Transverse colon (tissue), 3 donors: ENCODE results near the gene UCK1.

Source experiments
- EP300 ChIP-seq: sonication (generic); formaldehyde crosslinking; IDR thresholded peaks from one replicate; pipeline ENCODE4 v1.6.1; 2017; ENCODE audit warnings: antibody characterized with exemption, low read depth
- POLR2A ChIP-seq: fragments of 450-650 bp; IDR thresholded peaks from one replicate; pipeline ENCODE4 v1.6.1; 2016; ENCODE audit warnings: antibody characterized with exemption, mild to moderate bottlenecking, moderate library complexity
- POLR2AphosphoS5 ChIP-seq, 3 donors: sonication (generic); formaldehyde crosslinking; IDR thresholded peaks; one replicate each; pipeline ENCODE4 v1.6.1; 2016; ENCODE audit warnings: antibody characterized with exemption in 3 of 3

DNA sequence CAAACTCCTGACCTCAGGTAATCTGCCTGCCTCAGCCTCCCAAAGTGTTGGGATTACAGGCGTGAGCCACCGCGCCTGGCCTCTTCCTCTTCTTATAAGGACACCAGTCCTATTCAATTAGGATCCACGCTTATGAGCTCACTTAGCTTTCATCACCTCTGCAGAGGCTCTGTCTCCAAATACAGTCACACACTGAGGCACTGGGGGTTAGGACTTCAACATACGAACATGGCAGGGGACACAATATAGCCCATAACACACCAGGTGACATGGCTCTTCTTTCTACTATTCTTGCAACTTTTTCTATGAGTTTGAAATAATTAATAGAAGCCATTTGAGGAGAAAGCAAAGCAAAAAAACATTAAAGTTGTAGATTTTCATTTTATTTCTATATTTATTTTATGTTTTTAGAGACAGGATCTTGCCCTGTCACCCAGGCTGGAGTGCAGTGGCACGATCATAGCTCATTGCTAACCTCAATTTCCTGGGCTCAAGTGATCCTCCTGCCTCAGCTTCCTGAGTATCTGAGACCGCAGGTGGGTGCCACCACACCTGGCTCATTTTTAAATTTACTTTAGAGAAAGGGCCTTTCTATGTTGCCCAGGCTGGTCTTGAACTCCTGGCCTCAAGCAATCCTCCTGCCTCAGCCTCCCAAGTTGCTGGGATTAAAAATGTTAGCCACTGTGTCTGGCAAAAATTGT lies 8.3 kb upstream of the UCK1 start:
- TF ChIP-seq POLR2AphosphoS5 (IDR thresholded peaks at IDR 0.05) = no peak
- TF ChIP-seq POLR2A = no peak
- no peak for TF ChIP-seq EP300
